Cardiac septum (tissue), 1 donor: ENCODE data around the gene CSNK1G1. TPM values are rescaled to one million over a fixed set of nuclear protein-coding genes. Genes with fewer than 3 reads are reported as not detected.
"Not testable (repeated sequence)": the region's sequence is repeated elsewhere in the genome, so short reads cannot be mapped to it uniquely, and the experiment has no call there.

ENCODE experiments used
- DNase-seq: peaks from one replicate; pipeline ENCODE4 v3.0.0-alpha.2; 2020; ENCODE audit warnings: low spot score
- intact Hi-C: fragments of 100-400 bp; cut with DNase I; formaldehyde crosslinking; loops from one replicate; pipeline ENCODE4 v1.14.0; 2022
- long read RNA-seq: library from polyadenylated mRNA; unstranded; transcript quantifications from one replicate; pipeline ENCODE4 v2.0.0, GENCODE V29; 2021
- total RNA-seq: library from RNA; stranded (reverse); fragmentation: NEBNext Ultra II Directional; extraction: Animal tissue kit (Norgen Biotek cat#: 25700); gene quantifications from one replicate; pipeline ENCODE4 v1.2.1, GENCODE V29; 2021
- donor health status: DM: no; HTN: no; CAD: no.

The CSNK1G1 gene
- total RNA-seq: 8.3 TPM
- long read RNA-seq, full-length matches to known transcripts: 3 of 8 reads
- long read RNA-seq, partial matches to known transcripts: 1 of 8 reads
- long read RNA-seq, other reads (novel, unspliced or antisense): 4 of 8 reads

- intact Hi-C loops: loop anchor here (1.0 to 5.0 kb wide), 2 partner anchors 32 to 149 kb away; no protein-coding TSS in a partner anchor
- peak; percentile 96 for DNase-seq
Measured at GRCh38 chr15:64355944-64356709, at the start of gene CSNK1G1. Gene CSNK1G1, minus strand, starts transcription at chr15:64356173. Its CDS starts 55,674 bp downstream, at chr15:64300499.

GRCh38 chr15:64400583-64400982, 44.6 kb upstream of the CSNK1G1 start:
- intact Hi-C loops: no loop called here
- DNase-seq: no peak

GRCh38 chr15:64398575-64398974, 42.6 kb upstream of the CSNK1G1 start:
- intact Hi-C loops: no loop called here
- DNase-seq: no peak

- intact Hi-C loops: no loop called here
- no peak for DNase-seq
Measured at GRCh38 chr15:64396789-64397188, 40.8 kb upstream of the CSNK1G1 start.

- DNase-seq, intact Hi-C loops: not testable (repeated sequence)
Measured at GRCh38 chr15:64392471-64392870, 36.5 kb upstream of the CSNK1G1 start.

- intact Hi-C loops: no loop called here
- no peak for DNase-seq
Measured at GRCh38 chr15:64389036-64389435, 33.1 kb upstream of the CSNK1G1 start.

- intact Hi-C loops: loop anchor here (1.0 to 2.0 kb wide), 3 partner anchors 31 to 225 kb away; partner anchors contain the start of genes CSNK1G1, PPIB and ZNF609
- DNase-seq: peak; percentile 98
Measured at GRCh38 chr15:64387562-64388168, 31.7 kb upstream of the CSNK1G1 start, which contains the start of gene TRIP4. Gene TRIP4, plus strand, starts transcription at chr15:64387836. Its CDS starts 28 bp downstream, at chr15:64387864.

GRCh38 chr15:64386291-64386690, 30.3 kb upstream of the CSNK1G1 start:
- no peak for DNase-seq
- intact Hi-C loops: loop anchor here (2.0 kb wide), 1 partner anchor 223 kb away; the partner anchor contains the start of gene PPIB

GRCh38 chr15:64383760-64384159, 27.8 kb upstream of the CSNK1G1 start:
- intact Hi-C loops: no loop called here
- no peak for DNase-seq

- peak; percentile 96 for DNase-seq
- intact Hi-C loops: no loop called here
Measured at GRCh38 chr15:64381000-64381751, 25.2 kb upstream of the CSNK1G1 start, which contains the start of gene PCLAF. Gene PCLAF, minus strand, starts transcription at chr15:64381441. Its CDS starts 70 bp downstream, at chr15:64381371.

- intact Hi-C loops, DNase-seq: not testable (repeated sequence)
Measured at GRCh38 chr15:64380130-64380870, 24.3 kb upstream of the CSNK1G1 start.

- intact Hi-C loops: no loop called here
- no peak for DNase-seq
Measured at GRCh38 chr15:64379216-64379960, 23.4 kb upstream of the CSNK1G1 start.

- intact Hi-C loops: no loop called here
- no peak for DNase-seq
Measured at GRCh38 chr15:64373360-64373759, 17.4 kb upstream of the CSNK1G1 start.

- intact Hi-C loops, DNase-seq: not testable (repeated sequence)
Measured at GRCh38 chr15:64371383-64371782, 15.4 kb upstream of the CSNK1G1 start.

GRCh38 chr15:64369078-64369607, 13.2 kb upstream of the CSNK1G1 start:
- no peak for DNase-seq
- intact Hi-C loops: no loop called here

GRCh38 chr15:64361259-64361658, 5.3 kb upstream of the CSNK1G1 start:
- intact Hi-C loops: no loop called here
- DNase-seq: no peak

GRCh38 chr15:64356710-64357040, 702 bp upstream of the CSNK1G1 start:
- intact Hi-C loops: loop anchor here (1.0 to 5.0 kb wide), 2 partner anchors 32 to 149 kb away; no protein-coding TSS in a partner anchor
- no peak for DNase-seq

GRCh38 chr15:64355348-64355943, 527 bp downstream of the CSNK1G1 start:
- intact Hi-C loops: loop anchor here (5.0 kb wide), 1 partner anchor 148 kb away; no protein-coding TSS in a partner anchor

More at GRCh38 chr15:64355348-64355943, 527 bp downstream of the CSNK1G1 start:
- no peak for DNase-seq
